Endothelial cell of hepatic sinusoid (primary cell): ENCODE measurements around the gene RAB3D.
"Not testable (repeated sequence)": the region's sequence is repeated elsewhere in the genome, so short reads cannot be mapped to it uniquely, and the experiment has no call there.

Experiments
- in situ Hi-C: cut with HindIII; loops from 2 replicates; pipeline ENCODE4 v1.10.0; 2017; ENCODE audit warnings: low sequenced_read_pairs

RAB3D gene

DNA sequence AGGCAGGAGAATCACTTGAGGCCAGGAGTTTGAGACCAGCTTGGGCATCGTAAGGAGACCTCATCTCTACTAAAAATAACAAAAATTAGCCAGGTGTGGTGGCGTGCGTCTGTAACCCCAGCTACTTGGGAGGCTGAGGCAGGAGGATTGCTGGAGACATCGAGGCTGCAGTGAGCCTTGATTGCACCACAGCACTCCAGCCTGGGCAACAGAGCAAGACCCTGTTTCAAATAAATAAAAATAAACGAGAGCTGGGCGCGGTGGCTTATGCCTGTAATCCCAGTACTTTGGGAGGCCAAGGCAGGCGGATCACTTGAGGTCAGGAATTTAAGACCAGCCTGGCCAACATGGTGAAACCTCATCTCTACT lies 626 bp upstream of the RAB3D start:
- in situ Hi-C loops = not testable (repeated sequence)

DNA sequence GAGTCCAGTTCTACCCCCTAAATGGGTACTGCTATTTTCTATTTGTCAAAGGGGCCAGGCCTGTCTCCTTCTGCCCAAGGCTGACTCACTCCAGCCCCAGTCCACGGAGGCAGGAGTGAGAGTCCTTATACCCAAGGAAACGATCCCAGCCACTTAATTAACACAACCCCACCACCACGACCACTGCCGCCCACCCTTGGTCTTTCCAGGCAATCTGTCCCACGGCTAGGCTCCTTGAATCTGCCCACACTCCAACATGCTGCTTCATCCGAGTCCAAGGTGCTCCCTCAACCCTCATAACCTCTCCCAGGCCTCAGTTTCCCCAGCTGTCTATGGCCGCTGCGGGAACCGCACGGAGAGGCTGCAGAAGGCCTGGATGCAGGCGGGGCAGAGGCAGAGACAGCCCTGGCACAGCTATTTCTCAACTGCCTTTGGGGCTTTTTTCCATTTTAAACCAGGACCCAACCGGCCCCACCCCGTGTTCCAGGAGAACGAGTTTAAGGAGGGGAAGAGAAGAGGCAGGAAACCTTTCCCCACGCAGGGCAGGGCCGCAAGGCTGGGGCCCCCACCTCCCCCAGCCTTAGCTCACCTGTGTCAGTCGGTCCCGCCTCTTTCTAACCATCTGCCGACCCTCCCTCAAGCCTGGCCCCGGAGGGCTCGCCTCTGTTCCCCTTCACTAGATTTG lies 746 bp downstream of the RAB3D start:
- in situ Hi-C loops = no loop called here

DNA sequence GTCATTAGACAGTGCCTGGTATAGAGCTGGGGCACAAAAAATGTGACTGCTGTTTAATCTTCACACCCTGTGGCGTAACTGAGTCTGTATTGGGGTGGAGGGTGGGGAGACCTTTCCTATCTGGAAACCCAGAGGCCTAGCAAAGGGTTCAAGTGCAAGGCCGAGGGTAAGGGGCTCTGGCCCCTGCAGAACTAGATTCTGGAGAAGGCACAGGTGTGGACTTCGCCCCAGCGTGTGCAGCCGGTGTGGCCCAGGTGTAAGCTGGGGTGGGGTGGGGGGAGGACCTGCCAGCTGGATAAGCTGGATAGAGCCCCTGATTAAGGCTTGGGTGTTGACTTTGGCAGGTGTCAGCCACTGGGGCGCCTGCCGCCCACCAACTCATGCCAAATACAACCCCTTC lies 1.3 kb downstream of the RAB3D start:
- in situ Hi-C loops = no loop called here

DNA sequence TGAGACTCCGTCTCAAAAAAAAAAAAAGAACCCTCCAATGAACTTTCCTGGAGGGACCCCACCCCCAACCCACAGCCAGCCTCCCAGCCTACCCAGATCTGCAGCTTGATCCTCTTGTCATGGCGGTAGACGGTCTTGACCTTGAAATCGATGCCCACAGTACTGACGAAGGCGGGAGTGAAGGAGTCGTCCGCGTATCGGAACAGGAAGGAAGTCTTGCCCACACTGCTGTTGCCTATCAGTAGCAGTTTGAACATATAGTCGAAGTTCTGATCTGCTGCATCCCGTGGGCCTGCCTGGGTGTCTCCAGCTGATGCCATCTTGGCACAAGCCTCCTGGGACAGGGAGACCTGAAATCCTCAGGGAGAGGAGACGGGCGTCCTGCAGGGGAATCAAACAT lies 2.4 kb downstream of the RAB3D start:
- in situ Hi-C loops = no loop called here

DNA sequence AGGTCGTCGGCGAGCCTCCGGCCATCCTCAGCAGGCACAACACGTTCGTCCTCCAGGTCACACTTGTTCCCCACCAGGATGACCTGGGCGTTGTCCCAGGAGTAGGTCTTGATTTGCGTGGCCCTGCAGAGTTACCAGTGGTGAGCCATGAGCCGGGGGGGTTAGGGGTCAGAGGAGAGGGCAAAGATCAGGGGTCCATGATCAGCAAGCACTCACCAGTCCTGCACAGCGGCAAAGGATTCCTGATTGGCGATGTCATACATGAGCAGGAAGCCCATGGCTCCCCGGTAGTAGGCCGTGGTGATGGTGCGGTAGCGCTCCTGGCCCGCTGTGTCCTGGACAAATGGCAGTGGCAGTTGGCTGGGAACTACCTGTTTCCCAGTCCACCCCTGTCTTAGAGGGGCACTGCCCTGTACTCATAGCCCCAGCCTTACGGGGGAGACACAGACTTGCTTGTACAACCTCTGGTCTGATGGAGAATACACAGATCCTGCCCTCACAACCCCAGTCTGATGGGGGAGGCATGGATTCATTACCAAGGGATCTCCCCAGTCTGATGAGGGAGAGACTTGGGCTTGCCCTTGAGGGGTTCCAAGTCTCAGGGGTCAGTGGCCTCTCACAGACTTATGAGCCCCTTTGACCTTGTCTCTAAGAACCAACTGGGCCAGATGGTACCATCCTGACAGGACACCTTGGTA lies 3.9 kb downstream of the RAB3D start:
- in situ Hi-C loops = no loop called here

DNA sequence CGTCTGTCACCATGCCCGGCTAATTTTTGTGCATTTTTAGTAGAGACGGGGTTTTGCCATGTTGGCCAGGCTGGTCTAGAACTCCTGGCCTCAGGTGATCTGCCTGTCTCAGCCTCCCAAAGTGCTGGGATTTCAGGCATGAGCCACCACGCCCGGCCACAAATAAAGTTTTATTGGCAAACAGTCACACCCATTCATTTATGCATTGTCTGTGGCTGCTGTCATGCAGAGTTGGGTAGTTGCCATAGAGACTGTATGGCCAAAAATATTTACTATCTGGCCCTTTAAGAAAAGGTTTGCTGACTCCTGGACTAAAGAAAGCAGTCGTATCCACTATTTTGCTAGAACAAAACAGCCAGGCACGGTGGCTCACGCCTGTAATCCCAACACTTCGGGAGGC lies 5.6 kb downstream of the RAB3D start:
- in situ Hi-C loops = not testable (repeated sequence)

DNA sequence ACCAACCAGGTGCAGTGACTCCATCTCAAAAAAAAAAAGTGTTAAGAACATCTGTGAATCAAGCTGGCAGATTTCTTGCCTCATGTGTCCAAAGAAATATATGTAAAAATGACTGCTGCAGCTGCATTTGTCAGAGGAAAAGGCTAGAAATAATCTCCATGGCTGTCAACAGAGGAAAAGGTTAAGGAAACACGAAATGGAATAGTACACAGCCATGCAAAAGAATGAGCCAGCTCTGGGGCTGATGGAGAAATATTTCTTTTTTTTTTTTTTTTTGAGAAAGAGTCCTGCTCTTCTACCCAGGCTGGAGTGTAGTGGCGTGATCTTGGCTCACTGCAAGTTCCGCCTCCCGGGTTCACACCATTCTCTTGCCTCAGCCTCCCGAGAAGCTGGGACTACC lies 6.6 kb downstream of the RAB3D start:
- in situ Hi-C loops = no loop called here

DNA sequence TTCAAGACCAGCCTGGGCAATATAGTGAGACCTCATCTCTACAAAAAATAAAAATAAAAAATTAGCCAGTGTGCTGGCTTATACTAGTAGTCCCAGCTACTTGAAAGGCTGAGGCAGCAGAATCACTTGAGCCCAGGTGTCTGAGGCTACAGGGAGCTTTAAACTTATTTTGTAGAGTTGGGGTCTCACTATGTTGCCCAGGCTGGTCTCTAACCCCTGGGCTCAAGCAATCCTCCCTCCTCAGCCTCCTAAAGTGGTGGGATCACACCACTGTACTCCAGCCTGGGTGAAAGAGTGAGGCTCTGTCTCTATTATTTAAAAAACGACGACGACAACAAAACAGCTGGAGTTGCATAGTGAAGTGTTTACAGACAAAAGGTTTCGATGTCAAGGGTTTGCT lies 8.0 kb downstream of the RAB3D start:
- in situ Hi-C loops = no loop called here

DNA sequence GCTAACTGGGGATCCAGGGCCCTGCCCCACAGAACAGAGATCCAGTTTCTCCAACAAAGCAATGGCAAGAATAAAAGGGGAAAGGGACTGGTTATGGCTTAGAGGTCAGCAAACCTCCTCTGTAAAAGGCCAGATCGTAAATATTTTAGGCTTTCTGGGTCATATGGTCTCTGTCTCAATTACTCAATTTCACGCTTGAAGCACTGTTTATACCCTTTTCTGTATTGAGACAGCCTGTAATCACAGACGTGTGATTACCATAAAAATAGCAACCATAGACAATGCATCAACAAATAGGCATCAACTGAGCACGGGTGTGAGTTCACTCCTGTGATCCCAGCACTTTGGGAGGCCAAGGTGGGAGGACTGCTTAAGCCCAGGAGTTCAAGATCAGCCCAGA lies 9.3 kb downstream of the RAB3D start:
- in situ Hi-C loops = no loop called here

DNA sequence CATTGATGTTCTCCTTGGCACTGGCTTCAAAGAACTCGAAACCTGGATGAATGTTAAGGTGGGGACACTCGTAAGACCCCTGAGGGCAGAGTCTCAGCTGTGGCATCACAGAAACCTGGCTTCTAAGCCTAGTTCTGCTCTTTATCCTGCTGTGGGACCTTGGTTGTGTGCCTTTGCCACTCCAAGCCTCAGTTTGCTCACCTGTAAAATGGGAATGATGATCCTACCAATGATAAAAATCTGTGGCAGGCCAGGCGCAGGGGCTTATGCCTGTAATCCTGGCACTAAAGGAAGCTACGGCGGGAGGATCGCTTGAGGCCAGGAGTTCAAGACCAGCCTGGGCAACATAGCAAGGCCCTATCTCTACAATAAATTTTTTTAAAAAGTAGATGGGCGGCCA lies 13.9 kb downstream of the RAB3D start:
- in situ Hi-C loops = no loop called here

DNA sequence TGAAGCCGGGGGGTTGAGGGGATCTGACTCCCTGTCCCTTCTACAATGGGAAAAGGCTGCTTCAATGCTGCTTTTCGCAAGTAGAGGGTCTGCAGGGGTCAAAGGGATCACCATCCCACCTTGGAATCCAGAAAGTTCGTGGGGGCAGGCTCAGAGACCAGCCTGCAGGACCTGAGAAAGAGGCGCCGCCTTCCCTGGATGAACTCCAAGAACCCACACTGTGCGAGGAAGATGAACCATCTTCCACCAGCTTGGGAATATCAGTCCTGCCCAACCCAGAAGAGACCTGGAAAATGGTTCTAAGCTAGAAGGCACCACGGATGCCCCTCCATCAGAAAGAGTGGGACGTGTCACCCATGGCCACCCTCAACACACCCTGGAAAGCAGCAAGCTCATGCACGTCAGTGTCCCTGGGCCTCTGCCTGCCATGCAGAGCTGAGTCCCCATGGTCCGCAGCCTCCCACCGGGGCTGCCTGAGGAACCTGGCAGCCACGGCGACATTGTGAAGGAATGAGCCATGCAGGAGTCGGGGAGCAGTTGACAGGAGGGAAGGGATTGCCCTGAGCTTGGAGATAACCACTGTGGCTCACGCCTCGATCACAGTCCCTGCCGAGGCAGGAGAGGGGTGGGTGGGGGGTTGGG lies 14.6 kb downstream of the RAB3D start:
- in situ Hi-C loops = loop anchor here (25.0 kb wide), 1 partner anchor 237 kb away; the partner anchor contains the start of gene ELOF1

DNA sequence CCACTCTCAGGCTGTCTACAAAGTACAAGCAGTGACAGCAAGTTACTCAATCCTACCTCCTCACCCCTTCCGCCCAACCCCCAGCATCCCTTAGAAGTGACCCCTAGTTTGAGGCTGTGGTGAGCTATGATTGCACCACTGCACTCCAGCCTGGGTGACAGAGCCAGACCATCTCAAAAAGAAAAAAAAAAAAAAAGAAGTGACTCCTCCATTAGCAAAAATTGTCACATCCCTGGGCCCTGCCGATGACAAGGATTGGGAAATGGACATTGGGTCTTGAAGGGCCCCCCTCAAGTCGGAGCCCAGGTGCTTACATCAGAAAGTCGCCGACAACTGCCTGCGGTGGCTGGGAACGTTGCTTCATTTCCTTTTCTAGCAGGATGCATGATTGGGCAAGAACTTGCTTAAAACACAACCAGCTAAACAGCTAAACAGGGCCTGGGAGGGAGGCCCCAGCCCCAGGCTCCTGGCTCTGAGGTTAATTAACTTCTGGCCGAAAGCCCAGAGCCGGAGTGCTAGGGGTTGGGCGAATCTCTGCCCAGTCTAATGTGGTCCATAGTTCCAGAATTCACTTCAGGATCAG lies 15.3 kb downstream of the RAB3D start:
- in situ Hi-C loops = loop anchor here (25.0 kb wide), 1 partner anchor 238 kb away; the partner anchor contains the start of gene ELOF1

DNA sequence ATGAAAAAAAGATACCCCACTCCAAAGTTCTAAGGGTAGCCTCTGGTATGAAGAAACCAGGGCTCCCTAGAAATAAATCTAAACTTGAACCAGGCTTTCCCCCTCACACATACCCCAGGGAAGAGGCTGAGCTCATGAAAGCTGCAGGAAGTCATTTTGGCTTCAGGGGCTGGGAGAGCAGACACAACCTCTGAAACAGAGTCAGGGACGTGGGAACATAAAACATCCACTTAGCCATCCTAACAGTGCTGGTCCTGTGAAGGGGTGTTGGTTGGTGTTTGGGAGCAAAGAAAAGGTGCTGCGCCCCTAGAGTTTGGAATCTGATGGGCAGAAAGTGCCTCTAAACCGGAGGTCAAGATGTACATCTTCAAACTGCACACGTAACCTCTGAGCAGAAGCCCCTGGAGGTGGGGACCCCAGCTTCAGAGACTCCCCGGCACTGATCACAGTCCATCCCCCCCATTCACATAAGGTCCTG lies 15.8 kb downstream of the RAB3D start:
- in situ Hi-C loops = loop anchor here (25.0 kb wide), 1 partner anchor 239 kb away; the partner anchor contains the start of gene ELOF1

DNA sequence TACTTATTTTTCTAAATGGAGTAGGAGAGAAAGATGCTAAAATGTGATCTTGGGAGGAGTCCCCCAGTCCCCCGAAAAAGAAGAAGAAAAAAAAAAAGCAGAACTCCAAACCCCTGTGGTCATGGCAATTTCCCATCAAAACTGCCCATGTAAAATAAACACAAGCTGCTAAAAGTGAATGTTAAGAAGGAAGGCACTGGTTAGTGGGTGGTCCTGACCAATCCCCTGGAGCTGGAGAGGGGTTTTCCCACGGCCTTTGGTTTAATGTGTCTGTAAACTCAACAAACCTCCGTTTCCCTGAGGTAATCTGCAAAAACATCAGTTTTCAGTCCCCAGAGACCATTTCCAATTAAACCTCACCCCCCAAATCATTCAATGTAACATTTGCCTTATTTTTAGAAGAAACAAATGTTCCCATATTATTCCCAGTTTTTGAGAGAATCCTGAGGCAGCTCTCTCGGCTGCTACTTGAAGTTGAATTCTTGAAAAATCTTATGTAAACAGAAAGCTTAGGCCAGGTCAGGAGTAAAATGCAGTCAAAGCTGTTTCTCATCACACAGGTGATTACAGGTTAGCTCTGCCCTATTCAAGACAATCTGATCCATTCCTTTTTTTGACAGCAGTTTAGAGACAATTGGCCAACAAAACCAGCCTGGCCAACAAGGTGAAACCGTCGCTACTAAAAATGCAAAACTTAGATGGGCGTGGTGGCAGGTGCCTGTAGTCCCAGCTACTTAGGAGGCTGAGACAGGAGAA lies 17.0 kb downstream of the RAB3D start:
- in situ Hi-C loops = loop anchor here (25.0 kb wide), 1 partner anchor 240 kb away; the partner anchor contains the start of gene ELOF1

DNA sequence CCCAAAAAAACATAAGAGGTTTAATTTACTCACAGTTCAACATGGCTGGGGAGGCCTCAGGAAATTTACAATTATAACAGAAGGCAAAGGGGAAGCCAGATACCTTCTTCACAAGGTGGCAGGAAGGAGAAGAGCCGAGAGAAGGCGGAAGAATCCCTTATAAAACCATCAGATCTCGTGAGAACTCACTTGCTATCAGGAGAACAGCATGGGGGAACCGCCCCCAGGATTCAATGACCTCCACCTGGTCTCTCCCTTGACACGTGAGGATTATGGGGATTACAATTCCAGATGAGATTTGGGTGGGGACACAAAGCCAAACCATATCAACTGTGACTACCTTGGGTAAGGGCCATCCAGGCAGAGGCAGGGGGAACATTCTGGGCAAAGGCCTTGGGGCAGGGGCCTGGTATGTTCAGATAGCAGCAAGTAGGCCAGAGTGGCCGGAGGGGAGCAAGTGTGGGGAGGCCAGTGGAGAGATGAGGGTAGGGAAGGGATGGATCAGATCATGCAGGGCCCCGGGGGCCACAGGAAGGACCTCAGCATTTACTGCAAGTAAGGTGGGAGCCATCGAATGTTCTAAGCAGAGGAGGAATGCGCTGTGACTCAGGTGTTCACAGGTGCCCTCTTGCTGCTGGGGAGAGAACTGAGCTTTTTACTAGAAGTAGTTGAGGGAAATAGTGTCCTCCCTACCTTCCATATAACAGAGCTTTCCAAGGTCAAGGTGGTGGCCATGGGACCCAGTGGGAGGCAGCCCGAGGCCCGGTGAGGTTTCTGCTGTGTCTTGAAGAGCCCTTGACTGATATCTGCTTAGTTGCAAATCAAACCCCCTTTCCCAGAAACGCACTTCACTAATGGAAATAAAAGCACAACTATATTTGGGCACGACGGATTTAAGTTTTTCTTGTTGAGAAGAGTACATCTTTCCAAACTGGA lies 18.0 kb downstream of the RAB3D start:
- in situ Hi-C loops = loop anchor here (25.0 kb wide), 1 partner anchor 241 kb away; the partner anchor contains the start of gene ELOF1

DNA sequence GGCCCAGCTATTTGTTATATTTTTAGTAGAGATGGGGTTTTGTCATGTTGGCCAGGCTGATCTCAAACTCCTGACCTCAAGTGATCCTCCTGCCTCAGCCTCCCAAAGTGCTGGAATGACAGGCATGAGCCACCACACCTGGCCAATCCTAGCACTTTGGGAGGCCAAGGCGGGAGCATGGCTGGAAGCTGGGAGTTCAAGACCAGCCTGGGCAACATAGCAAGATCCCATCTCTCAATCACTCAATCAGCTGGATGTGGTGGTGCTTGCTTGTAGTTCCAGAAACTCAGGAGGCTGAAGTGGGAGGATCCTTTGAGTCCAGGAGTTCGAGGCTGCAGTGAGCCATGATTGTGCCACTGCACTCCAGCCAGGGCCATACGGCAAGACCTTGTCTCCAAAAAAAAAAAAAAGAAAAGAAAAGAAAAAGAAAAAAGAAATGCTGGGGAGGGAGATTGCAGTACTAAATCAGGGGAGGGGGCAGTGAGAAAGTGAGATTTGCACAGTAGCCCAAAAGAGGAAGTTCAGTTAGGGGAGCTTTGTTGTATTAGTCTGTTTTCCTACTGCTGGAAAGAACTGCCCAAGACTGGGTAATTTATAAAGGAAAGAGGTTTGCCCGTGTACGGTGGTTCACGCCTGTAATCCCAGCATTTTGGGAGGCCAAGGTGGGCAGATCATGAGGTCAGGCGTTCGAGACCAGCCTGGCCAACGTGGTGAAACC lies 19.0 kb downstream of the RAB3D start:
- in situ Hi-C loops = loop anchor here (25.0 kb wide), 1 partner anchor 242 kb away; the partner anchor contains the start of gene ELOF1

DNA sequence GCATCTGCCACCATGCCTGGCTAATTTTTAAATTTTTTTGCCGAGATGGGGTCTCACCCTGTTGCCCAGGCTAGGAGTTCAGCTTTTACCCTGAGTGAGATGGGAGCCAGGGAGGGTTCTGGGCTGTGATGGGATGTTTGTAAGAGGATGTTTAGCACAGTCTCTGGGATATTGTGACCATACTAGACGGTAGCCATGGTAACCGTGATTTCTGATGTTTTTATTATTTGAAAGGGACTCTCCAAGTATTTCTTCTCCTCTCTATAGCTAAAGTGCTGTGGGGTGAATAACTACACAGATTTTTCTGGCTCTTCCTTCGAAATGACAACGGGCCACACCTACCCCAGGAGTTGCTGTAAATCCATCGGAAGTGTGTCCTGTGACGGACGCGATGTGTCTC lies 33.1 kb downstream of the RAB3D start:
- in situ Hi-C loops = loop anchor here (25.0 kb wide), 1 partner anchor 256 kb away; the partner anchor contains the start of gene ELOF1

DNA sequence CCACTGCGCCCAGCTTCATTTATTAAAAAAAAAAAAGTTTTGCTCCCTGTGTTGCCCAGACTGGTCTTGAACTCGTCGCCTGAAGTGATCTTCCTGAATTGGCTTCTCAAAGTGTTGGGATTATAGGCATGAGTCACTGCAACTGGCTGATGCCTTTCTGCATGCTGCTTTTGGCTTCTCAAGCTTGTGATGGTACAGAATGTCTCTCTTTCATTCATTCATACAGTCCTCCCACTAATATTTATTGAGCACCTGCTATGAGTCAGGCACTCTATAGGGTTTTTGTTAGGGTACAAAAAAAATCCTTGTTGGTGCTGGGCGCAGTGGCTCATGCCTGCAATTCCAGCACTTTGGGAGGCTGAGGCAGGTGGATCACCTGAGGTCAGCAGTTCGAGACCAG lies 34.5 kb downstream of the RAB3D start:
- in situ Hi-C loops = loop anchor here (25.0 kb wide), 1 partner anchor 257 kb away; the partner anchor contains the start of gene ELOF1

DNA sequence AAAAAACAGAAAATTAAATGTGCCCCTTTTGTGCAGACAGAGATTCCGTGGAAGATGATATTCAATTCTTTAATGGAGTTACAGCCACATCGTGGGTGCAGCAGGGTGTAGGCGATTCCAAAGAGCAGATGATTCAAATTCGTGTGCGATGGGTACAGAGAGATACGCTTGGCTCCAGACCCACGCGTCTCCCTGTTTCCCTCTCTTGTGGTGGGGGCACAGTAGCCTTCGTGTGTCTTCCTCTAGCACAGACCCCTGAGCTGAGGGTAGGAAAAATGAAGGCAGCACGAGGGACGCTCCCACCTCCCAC lies 38.7 kb downstream of the RAB3D start:
- in situ Hi-C loops = loop anchor here (25.0 kb wide), 1 partner anchor 262 kb away; the partner anchor contains the start of gene ELOF1
